GM12878 (cell line): ENCODE data around the gene FLVCR1. TPM values are rescaled to one million over a fixed set of nuclear protein-coding genes. Genes with fewer than 3 reads are reported as not detected.

Experiments
- ATAC-seq: fragments of 200-7000 bp; cut with Tn5 transposase; 3 replicates; pipeline ENCODE4 v1.9.1; 2020; ENCODE audit warnings: mild to moderate bottlenecking, moderate library complexity
- BruUV-seq: library from RNA; stranded (reverse); fragments of 400-500 nt; replicated peaks from 2 replicates; lab custom pipeline; 2021; lab: Mats Ljungman, UMichigan
- CTCF ChIA-PET: fragments of 300-600 bp; sonication (Branson Sonifier 250); formaldehyde crosslinking; extraction: SDS; loops from one replicate; lab custom pipeline; 2021; ENCODE audit warnings: inconsistent platforms; lab: Yijun Ruan, JAX
- POLR2A ChIA-PET: fragments of 350-600 bp; formaldehyde crosslinking; extraction: SDS; loops from one replicate; lab custom pipeline; 2021; ENCODE audit warnings: inconsistent platforms; lab: Charles Lee
- RAD21 ChIA-PET: fragments of 300-600 bp; sonication (Branson Sonifier 250); formaldehyde crosslinking; loops from one replicate; lab custom pipeline; 2023; ENCODE audit warnings: antibody characterized with exemption; ENCODE audit not compliant: unreplicated experiment; lab: Charles Lee
- SMC1A ChIA-PET: fragments of 300-600 bp; sonication (Branson Sonifier 250); formaldehyde crosslinking; loops from one replicate; lab custom pipeline; 2023; ENCODE audit not compliant: unreplicated experiment, uncharacterized antibody; lab: Charles Lee
- DNase-seq: peaks from one replicate; pipeline ENCODE4 v3.0.0-alpha.2; 2011; ENCODE audit warnings: low read depth, low spot score
- FAIRE-seq: peaks from 3 replicates; lab custom pipeline; 2011; peaks lifted over from hg19 to GRCh38; lab: Jason Lieb, UNC
- H2AFZ ChIP-seq: 2 replicates; pipeline ENCODE4 v1.6.0; 2011; ENCODE audit warnings: low read depth, low read length, control low read depth; ENCODE audit not compliant: control insufficient read depth
- H3K27ac ChIP-seq: 2 replicates; pipeline ENCODE4 v1.5.1; 2011; ENCODE audit warnings: control low read depth; ENCODE audit not compliant: control insufficient read depth, insufficient read depth
- H3K27me3 ChIP-seq, 2 experiments: replicated peaks in 1 of 2; 2 replicates each; pipeline versions ENCODE4 v1.6.0 to v1.6.1; 2011; ENCODE audit warnings: low read length in 1 of 2; ENCODE audit not compliant: control insufficient read depth in 2 of 2, insufficient read depth in 2 of 2
- H3K36me3 ChIP-seq, 2 experiments: 2 replicates each; pipeline ENCODE4 v1.5.1; 2011; ENCODE audit warnings: low read length in 1 of 2; ENCODE audit not compliant: control insufficient read depth in 2 of 2, insufficient read depth in 2 of 2
- H3K4me1 ChIP-seq: 2 replicates; pipeline ENCODE4 v1.6.1; 2011; ENCODE audit warnings: mild to moderate bottlenecking, low read length, moderate library complexity, mixed read lengths; ENCODE audit not compliant: control insufficient read depth, insufficient read depth
- H3K4me2 ChIP-seq: 2 replicates; pipeline ENCODE4 v1.6.0; 2011; ENCODE audit warnings: control low read depth; ENCODE audit not compliant: control insufficient read depth, insufficient read depth
- H3K4me3 ChIP-seq: fragments of 200-600 bp; sonication (generic); 2 replicates; pipeline ENCODE4 v1.5.1; 2016
- H3K79me2 ChIP-seq: 2 replicates; pipeline ENCODE4 v1.6.0; 2011; ENCODE audit warnings: low read length; ENCODE audit not compliant: control insufficient read depth, insufficient read depth
- H3K9ac ChIP-seq: 2 replicates; pipeline ENCODE4 v1.8.0; 2011; ENCODE audit warnings: low read length, control low read depth, mixed read lengths; ENCODE audit not compliant: control insufficient read depth, insufficient read depth
- H3K9me3 ChIP-seq: replicated peaks from 3 replicates; pipeline ENCODE4 v1.5.1; 2011; ENCODE audit warnings: mild to moderate bottlenecking, low read length; ENCODE audit not compliant: control insufficient read depth, insufficient read depth
- H4K20me1 ChIP-seq: 2 replicates; pipeline ENCODE4 v1.6.0; 2011; ENCODE audit not compliant: control insufficient read depth, insufficient read depth
- CEBPB ChIP-seq, 2 experiments: fragments of 150-350 bp in 1 of 2; IDR thresholded peaks; 2 replicates each; pipeline ENCODE4 v1.6.1; 2012 to 2014; ENCODE audit warnings: low read depth in 2 of 2, low read length in 2 of 2, borderline replicate concordance in 1 of 2, inconsistent platforms in 1 of 2
- IRF4 ChIP-seq: IDR thresholded peaks from 2 replicates; pipeline ENCODE4 v1.6.1; 2011; ENCODE audit warnings: low read depth, low read length
- RAD21 ChIP-seq: IDR thresholded peaks from 2 replicates; pipeline ENCODE4 v1.6.1; 2011; ENCODE audit warnings: mild to moderate bottlenecking, low read depth, low read length, moderate library complexity; ENCODE audit not compliant: insufficient read depth
- SMARCA5 ChIP-seq: fragments of 450-650 bp; IDR thresholded peaks from 2 replicates; pipeline ENCODE4 v1.6.1; 2017; ENCODE audit warnings: mild to moderate bottlenecking
- SMC3 ChIP-seq: IDR thresholded peaks from 2 replicates; pipeline ENCODE4 v1.6.1; 2011; ENCODE audit warnings: low read length, improper control_type of control experiment, borderline replicate concordance
- YY1 ChIP-seq: IDR thresholded peaks from 2 replicates; pipeline ENCODE4 v1.6.1; 2011; ENCODE audit warnings: low read depth, mild to moderate bottlenecking, low read length
- WGBS: methylation state at CpG from one replicate; pipeline ENCODE4 v1.1.6; 2016; ENCODE audit warnings: low lambda C conversion rate; ENCODE audit not compliant: insufficient replicate concordance, insufficient coverage; ENCODE audit errors: missing lambda C conversion rate; 5-methylcytosine and 5-hydroxymethylcytosine counted together
- in situ Hi-C: fragments of 300-500 bp; cut with MboI; formaldehyde crosslinking; loops from 9 replicates; pipeline ENCODE4 v1.14.3; 2018; ENCODE audit warnings: mixed read lengths
- intact Hi-C: fragments of 100-400 bp; cut with micrococcal nuclease; formaldehyde crosslinking; loops from one replicate; pipeline ENCODE4 v1.14.2; 2022; ENCODE audit not compliant: unreplicated experiment
- polyA plus RNA-seq, 11 experiments: library from polyadenylated mRNA; depleted of rRNA in 4 of 11; unstranded in 6 of 11; stranded (reverse) in 5 of 11; fragments of >200 nt; fragmentation: Nextera tagmentation in 4 of 11; fragmentation: Illumina TruSeq in 1 of 11; extraction: Ambion mirVana in 4 of 11; extraction: Trizol in 1 of 11; gene quantifications; 1 replicate in 1 of 11; 2 replicates in 10 of 11; pipeline versions ENCODE4 v1.2.1 to v1.2.3, GENCODE V29; 2011 to 2016; ENCODE audit warnings: inconsistent platforms in 2 of 11, missing spikeins in 2 of 11, low read depth in 1 of 11
- total RNA-seq, 4 experiments: library from RNA; depleted of rRNA in 3 of 4; stranded (reverse); fragments of >200 nt in 3 of 4; fragmentation: Illumina TruSeq in 1 of 4; extraction: Trizol in 1 of 4; gene quantifications; 2 replicates each; pipeline versions ENCODE4 v1.2.1 to v1.2.3, GENCODE V29; 2013 to 2021
- TF ChIP-seq, protein P1 (sequence below): fragments of 150-350 bp; IDR thresholded peaks from 2 replicates; pipeline ENCODE4 v1.6.1; 2014; ENCODE audit warnings: mild to moderate bottlenecking, low read depth, low read length
- TF ChIP-seq, protein P2 (sequence below): fragments of 450-650 bp; IDR thresholded peaks from 2 replicates; pipeline ENCODE4 v1.6.1; 2016; ENCODE audit warnings: mild to moderate bottlenecking
- TF ChIP-seq, protein P3 (sequence below), 3 experiments: IDR thresholded peaks in 2 of 3; conservative IDR thresholded peaks in 1 of 3; 2 replicates each; pipeline ENCODE4 v1.5.1; 2011; ENCODE audit warnings: low read depth in 3 of 3, low read length in 3 of 3, mild to moderate bottlenecking in 3 of 3, control low read depth in 2 of 3, moderate library complexity in 2 of 3, inconsistent platforms in 1 of 3, mixed read lengths in 1 of 3; ENCODE audit not compliant: control insufficient read depth in 2 of 3, insufficient read depth in 1 of 3; ENCODE audit errors: extremely low read depth in 1 of 3
- TF ChIP-seq, protein P4 (sequence below): fragments of 450-650 bp; IDR thresholded peaks from 2 replicates; pipeline ENCODE4 v1.6.1; 2017; ENCODE audit warnings: low read depth, mild to moderate bottlenecking, moderate library complexity

FLVCR1 gene
- total and polyA plus RNA-seq, 10 of the 15 experiments (the other 5 are each of a cell fraction or from before 2014, with no cell fraction given): 7.1 to 25.2 (median 17.6) TPM

DNA sequence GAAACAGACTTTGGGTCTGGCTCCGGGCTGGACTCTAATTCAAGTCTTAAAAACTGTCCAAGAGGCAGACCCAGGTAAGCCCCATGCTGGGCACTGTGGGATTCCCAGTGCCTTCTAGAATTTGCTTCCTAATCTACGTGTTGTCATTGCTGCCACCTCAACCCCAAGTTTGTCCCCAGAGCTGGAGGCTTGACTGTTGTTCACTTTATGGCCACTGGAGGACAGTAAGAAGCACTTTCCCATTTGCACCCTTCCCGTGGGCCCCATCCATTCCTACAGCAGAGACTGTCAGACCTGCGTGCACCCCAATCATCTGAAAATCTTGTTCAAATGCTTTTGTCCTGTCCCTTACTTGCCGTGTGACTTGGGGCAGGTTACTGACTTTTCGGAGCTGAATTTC, 62.8 kb downstream of the FLVCR1 start:
- no TSS peak for BruUV-seq
- TF ChIP-seq, protein P1, sequence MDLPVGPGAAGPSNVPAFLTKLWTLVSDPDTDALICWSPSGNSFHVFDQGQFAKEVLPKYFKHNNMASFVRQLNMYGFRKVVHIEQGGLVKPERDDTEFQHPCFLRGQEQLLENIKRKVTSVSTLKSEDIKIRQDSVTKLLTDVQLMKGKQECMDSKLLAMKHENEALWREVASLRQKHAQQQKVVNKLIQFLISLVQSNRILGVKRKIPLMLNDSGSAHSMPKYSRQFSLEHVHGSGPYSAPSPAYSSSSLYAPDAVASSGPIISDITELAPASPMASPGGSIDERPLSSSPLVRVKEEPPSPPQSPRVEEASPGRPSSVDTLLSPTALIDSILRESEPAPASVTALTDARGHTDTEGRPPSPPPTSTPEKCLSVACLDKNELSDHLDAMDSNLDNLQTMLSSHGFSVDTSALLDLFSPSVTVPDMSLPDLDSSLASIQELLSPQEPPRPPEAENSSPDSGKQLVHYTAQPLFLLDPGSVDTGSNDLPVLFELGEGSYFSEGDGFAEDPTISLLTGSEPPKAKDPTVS: no peak
- TF ChIP-seq, protein P2, sequence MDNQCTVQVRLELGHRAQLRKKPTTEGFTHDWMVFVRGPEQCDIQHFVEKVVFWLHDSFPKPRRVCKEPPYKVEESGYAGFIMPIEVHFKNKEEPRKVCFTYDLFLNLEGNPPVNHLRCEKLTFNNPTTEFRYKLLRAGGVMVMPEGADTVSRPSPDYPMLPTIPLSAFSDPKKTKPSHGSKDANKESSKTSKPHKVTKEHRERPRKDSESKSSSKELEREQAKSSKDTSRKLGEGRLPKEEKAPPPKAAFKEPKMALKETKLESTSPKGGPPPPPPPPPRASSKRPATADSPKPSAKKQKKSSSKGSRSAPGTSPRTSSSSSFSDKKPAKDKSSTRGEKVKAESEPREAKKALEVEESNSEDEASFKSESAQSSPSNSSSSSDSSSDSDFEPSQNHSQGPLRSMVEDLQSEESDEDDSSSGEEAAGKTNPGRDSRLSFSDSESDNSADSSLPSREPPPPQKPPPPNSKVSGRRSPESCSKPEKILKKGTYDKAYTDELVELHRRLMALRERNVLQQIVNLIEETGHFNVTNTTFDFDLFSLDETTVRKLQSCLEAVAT: no peak
- TF ChIP-seq IRF4 (0 out of 2 replicates have a peak, but pooled peaks have one; percentile 31), CEBPB (IDR thresholded peaks at IDR 0.05; ENCODE audit: borderline replicate concordance in 1 of 2, low read depth in 2 of 2, low read length in 2 of 2) (no peak), SMC3 (peak; percentile 60), YY1 (0 out of 2 replicates have a peak, but pooled peaks have one; percentile 45), RAD21 (peak; percentile 71), SMARCA5 (no peak)
- TF ChIP-seq, protein P3, sequence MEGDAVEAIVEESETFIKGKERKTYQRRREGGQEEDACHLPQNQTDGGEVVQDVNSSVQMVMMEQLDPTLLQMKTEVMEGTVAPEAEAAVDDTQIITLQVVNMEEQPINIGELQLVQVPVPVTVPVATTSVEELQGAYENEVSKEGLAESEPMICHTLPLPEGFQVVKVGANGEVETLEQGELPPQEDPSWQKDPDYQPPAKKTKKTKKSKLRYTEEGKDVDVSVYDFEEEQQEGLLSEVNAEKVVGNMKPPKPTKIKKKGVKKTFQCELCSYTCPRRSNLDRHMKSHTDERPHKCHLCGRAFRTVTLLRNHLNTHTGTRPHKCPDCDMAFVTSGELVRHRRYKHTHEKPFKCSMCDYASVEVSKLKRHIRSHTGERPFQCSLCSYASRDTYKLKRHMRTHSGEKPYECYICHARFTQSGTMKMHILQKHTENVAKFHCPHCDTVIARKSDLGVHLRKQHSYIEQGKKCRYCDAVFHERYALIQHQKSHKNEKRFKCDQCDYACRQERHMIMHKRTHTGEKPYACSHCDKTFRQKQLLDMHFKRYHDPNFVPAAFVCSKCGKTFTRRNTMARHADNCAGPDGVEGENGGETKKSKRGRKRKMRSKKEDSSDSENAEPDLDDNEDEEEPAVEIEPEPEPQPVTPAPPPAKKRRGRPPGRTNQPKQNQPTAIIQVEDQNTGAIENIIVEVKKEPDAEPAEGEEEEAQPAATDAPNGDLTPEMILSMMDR (IDR thresholded peaks at IDR 0.05 in 2 of 3, conservative IDR thresholded peaks at IDR 0.05 in 1 of 3; ENCODE audit: control insufficient read depth in 2 of 3, extremely low read depth in 1 of 3, insufficient read depth in 1 of 3, low read depth in 3 of 3, low read length in 3 of 3): peak; percentile 45 to 67 (median 57); a peak in 5 of 6 replicates
- TF ChIP-seq, protein P4, sequence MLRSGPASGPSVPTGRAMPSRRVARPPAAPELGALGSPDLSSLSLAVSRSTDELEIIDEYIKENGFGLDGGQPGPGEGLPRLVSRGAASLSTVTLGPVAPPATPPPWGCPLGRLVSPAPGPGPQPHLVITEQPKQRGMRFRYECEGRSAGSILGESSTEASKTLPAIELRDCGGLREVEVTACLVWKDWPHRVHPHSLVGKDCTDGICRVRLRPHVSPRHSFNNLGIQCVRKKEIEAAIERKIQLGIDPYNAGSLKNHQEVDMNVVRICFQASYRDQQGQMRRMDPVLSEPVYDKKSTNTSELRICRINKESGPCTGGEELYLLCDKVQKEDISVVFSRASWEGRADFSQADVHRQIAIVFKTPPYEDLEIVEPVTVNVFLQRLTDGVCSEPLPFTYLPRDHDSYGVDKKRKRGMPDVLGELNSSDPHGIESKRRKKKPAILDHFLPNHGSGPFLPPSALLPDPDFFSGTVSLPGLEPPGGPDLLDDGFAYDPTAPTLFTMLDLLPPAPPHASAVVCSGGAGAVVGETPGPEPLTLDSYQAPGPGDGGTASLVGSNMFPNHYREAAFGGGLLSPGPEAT: no peak
- in situ Hi-C loops (no loop called here), intact Hi-C loops (loop anchor here (1.0 to 5.0 kb wide), 3 partner anchors 38 to 104 kb away; no protein-coding TSS in a partner anchor)
- no peak for FAIRE-seq
- SMC1A ChIA-PET: interaction anchor here (0.8 to 3.3 kb wide), 21 partner anchors 10 to 143 kb away, joined by 3 to 30 read pairs (median 4); partner anchors contain the start of gene RPS6KC1
- CTCF ChIA-PET: interaction anchor here (0.7 to 3.4 kb wide), 23 partner anchors 8 to 269 kb away, joined by 3 to 43 read pairs (median 4); partner anchors contain the start of gene VASH2
- Histone ChIP-seq H3K9ac (no peak overlapping the region), H3K79me2 (no peaks in the 10 kb centered on the region), H4K20me1 (no peaks in the 10 kb centered on the region), H3K4me2 (no peak overlapping the region), H2AFZ (peak overlapping the region; percentile 16; the same call in 1 of the 2 replicates), H3K36me3 (no peaks in the 10 kb centered on the region), H3K27ac (no peak overlapping the region), H3K27me3 (no peaks in the 10 kb centered on the region), H3K4me3 (no peak overlapping the region), H3K4me1 (peaks cover 20% of the 10 kb centered on the region), H3K9me3 (no peaks in the 10 kb centered on the region)
- POLR2A ChIA-PET: interaction anchor here (0.8 to 2.7 kb wide), 3 partner anchors 30 to 73 kb away, joined by 3 to 18 read pairs (median 4); partner anchors contain the start of gene VASH2
- no peak for DNase-seq
- RAD21 ChIA-PET: interaction anchor here (0.8 to 3.0 kb wide), 12 partner anchors 12 to 106 kb away, joined by 3 to 22 read pairs (median 4); partner anchors contain the start of gene FLVCR1
- ATAC-seq: peak; percentile 51
- 53% methylated on average over 6 of the region's 6 CpGs for WGBS
